Renal pelvis (tissue), 12 donors: ENCODE measurements around the gene PAPPA. TPM values are rescaled to one million over a fixed set of nuclear protein-coding genes. Genes with fewer than 3 reads are reported as not detected.

Experiments
- DNase-seq: peaks from one replicate; pipeline ENCODE4 v3.0.0-alpha.2; 2013
- long read RNA-seq, 16 experiments: transcript quantifications; one replicate each; lab custom pipeline, GENCODE V29; 2026
- polyA plus RNA-seq, 3 donors: library from polyadenylated mRNA; unstranded; fragments of 120-200 nt; gene quantifications; one replicate each; pipeline ENCODE4 v1.2.1, GENCODE V29; 2013; ENCODE audit not compliant: insufficient read length in 3 of 3

Gene PAPPA
- 1 to 10 TPM; 2.8 to 8.4 (median 5.8) TPM for polyA plus RNA-seq
- long read RNA-seq, donor 1, result 0 reads
- long read RNA-seq, donor 2, result 0 reads
- long read RNA-seq, donor 3, result 0 reads
- long read RNA-seq, donor 4, result 0 reads
- long read RNA-seq, donor 5, result 0 reads
- long read RNA-seq, donor 6, result 0 reads
- long read RNA-seq, donor 7, result 0 reads
- long read RNA-seq, donor 8, result 0 reads
- long read RNA-seq, donor 9, result 0 reads
- long read RNA-seq, donor 10, result 0 reads
- long read RNA-seq, donor 11, result 0 reads
- long read RNA-seq, donor 12, result 0 reads
- long read RNA-seq, donor 13, result 0 reads
- long read RNA-seq, donor 14, result 0 reads
- long read RNA-seq, donor 15, result 0 reads
- long read RNA-seq, donor 16, result 0 reads

GRCh38 chr9:116153765-116154333 is at the start of gene PAPPA:
PAPPA (plus strand) TSS chr9:116153791; CDS start chr9:116154173, 382 bp downstream.
- no peak for DNase-seq

- no peak for DNase-seq
Measured at GRCh38 chr9:116103976-116104820, 49.4 kb upstream of the PAPPA start.

GRCh38 chr9:116112236-116112635 is 41.4 kb upstream of the PAPPA start:
- DNase-seq, result no peak

GRCh38 chr9:116115761-116116353 is 37.7 kb upstream of the PAPPA start:
- no peak for DNase-seq

GRCh38 chr9:116116393-116116792 is 37.2 kb upstream of the PAPPA start:
- DNase-seq, result no peak

- no peak for DNase-seq
Measured at GRCh38 chr9:116123171-116123570, 30.4 kb upstream of the PAPPA start.

GRCh38 chr9:116124472-116125040 is 29.0 kb upstream of the PAPPA start:
- no peak for DNase-seq

- DNase-seq, result no peak
Measured at GRCh38 chr9:116133163-116133562, 20.4 kb upstream of the PAPPA start.

- no peak for DNase-seq
Measured at GRCh38 chr9:116134975-116135374, 18.6 kb upstream of the PAPPA start.

- no peak for DNase-seq
Measured at GRCh38 chr9:116137010-116137409, 16.6 kb upstream of the PAPPA start.

GRCh38 chr9:116137581-116137980 is 16.0 kb upstream of the PAPPA start:
- no peak for DNase-seq

- no peak for DNase-seq
Measured at GRCh38 chr9:116141864-116142561, 11.6 kb upstream of the PAPPA start.

- DNase-seq, result no peak
Measured at GRCh38 chr9:116142706-116143492, 10.7 kb upstream of the PAPPA start.

GRCh38 chr9:116144038-116144437 is 9.6 kb upstream of the PAPPA start:
- no peak for DNase-seq

- DNase-seq, result no peak
Measured at GRCh38 chr9:116144555-116144954, 9.0 kb upstream of the PAPPA start.

GRCh38 chr9:116145036-116145435 is 8.6 kb upstream of the PAPPA start:
- no peak for DNase-seq

- DNase-seq, result no peak
Measured at GRCh38 chr9:116147821-116148220, 5.8 kb upstream of the PAPPA start.

- DNase-seq, result no peak
Measured at GRCh38 chr9:116149844-116150243, 3.7 kb upstream of the PAPPA start.

GRCh38 chr9:116151199-116151598 is 2.4 kb upstream of the PAPPA start:
- DNase-seq, result no peak

GRCh38 chr9:116151966-116152381 is 1.6 kb upstream of the PAPPA start:
- no peak for DNase-seq

- no peak for DNase-seq
Measured at GRCh38 chr9:116152390-116152789, 1.2 kb upstream of the PAPPA start.
